ENCODE data around the gene SH2D6. TPM values are rescaled to one million over a fixed set of nuclear protein-coding genes. Genes with fewer than 3 reads are reported as not detected.
A peak's percentile ranks its signal among the peaks of the same experiment; 100 is the strongest.

Gene SH2D6
- total and polyA plus RNA-seq, 9 of the 15 experiments (the other 6 are each of a cell fraction or from before 2014, with no cell fraction given) = 0.07 to 0.76 (median 0.33) TPM; not detected in 2

DNA sequence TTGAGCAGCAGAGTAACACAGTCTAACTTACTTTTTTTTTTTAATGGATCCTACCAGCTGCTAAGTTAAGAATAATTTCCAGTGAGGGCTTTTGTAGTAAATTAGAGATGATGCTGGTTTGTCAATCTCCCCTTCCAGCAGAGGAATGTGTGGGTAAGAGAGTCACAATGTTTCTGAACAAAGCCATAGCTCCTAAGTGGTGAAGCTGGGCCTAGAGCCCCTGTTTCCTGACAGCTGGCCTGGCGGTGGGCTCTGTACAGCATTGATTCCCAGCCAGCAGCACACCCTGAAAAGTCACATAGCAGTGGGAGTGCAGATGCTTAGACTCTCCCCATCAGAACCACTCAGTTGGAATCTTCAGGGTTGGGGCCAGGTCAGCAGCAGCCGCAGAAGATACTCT lies 32.8 kb upstream of the SH2D6 start:
- CTCF ChIA-PET (ENCODE audit: low intra/inter-chr PET ratio) = no interaction called here
- in situ Hi-C loops (cut with MboI) = no loop called here
- Histone ChIP-seq H3K9me3 (replicated peaks; ENCODE audit: control insufficient read depth, insufficient read depth, low read depth, low read length) (no peaks in the 10 kb centered on the region), H3K36me3 (ENCODE audit: control insufficient read depth, insufficient read depth, low read length) (peaks cover 15% of the 10 kb centered on the region; the same call in 2 of the 3 replicates), H3K4me1 (replicated peaks in 1 of 2; ENCODE audit: control insufficient read depth in 2 of 2, insufficient read depth in 2 of 2, low read length in 2 of 2) (peaks cover 0 to 2% of the 10 kb centered on the region in 2 experiments; a peak in 3 of 5 replicates), H3K4me2 (ENCODE audit: insufficient read depth, low read length) (no peak overlapping the region), H2AFZ (ENCODE audit: low read depth, low read length) (no peak overlapping the region), H3K79me2 (ENCODE audit: control insufficient read depth, insufficient read depth, low read length) (no peaks in the 10 kb centered on the region), H4K20me1 (replicated peaks; ENCODE audit: control insufficient read depth, insufficient read depth, low read length) (no peaks in the 10 kb centered on the region), H3K4me3 (no peak overlapping the region), H3K27ac (ENCODE audit: extremely low read depth, low read depth, low read length) (no peak overlapping the region), H3K9ac (ENCODE audit: insufficient read depth in 1 of 2, low read depth in 2 of 2, low read length in 2 of 2) (peak overlapping the region in 1 of 2 experiments; percentile 66; a peak in 1 of 4 replicates), H3K27me3 (ENCODE audit: control insufficient read depth in 2 of 2, insufficient read depth in 2 of 2, low read length in 2 of 2) (no peaks in the 10 kb centered on the region), H3K9me1 (ENCODE audit: control insufficient read depth, insufficient read depth, low read length) (no peaks in the 10 kb centered on the region)
- BruUV-seq (replicated peaks) = no TSS peak
- no peak for DNase-seq (ENCODE audit: extremely low read depth in 1 of 4, low spot score in 3 of 4)
- POLR2A ChIA-PET = interaction anchor here (0.9 to 5.3 kb wide), 3 partner anchors 153 to 162 kb away, joined by 3 to 22 read pairs (median 5); partner anchors contain the start of gene MAT2A
- TF ChIP-seq CEBPB (tag; IDR thresholded peaks at IDR 0.05) (no peak), STAT5A (IDR thresholded peaks at IDR 0.05; ENCODE audit: borderline replicate concordance, low read length) (no peak), SMARCB1 (IDR thresholded peaks at IDR 0.05; ENCODE audit: insufficient read length, low read depth) (no peak), RBBP5 (IDR thresholded peaks at IDR 0.05; ENCODE audit: borderline replicate concordance, insufficient read depth, low read length, poor library complexity, severe bottlenecking) (no peak), ILF3 (IDR thresholded peaks at IDR 0.05; ENCODE audit: borderline replicate concordance) (no peak), SETDB1 (IDR thresholded peaks at IDR 0.05; ENCODE audit: low read length) (no peak), ZFX (CRISPR knock-in tag; IDR thresholded peaks at IDR 0.05) (no peak), ZNF551 (CRISPR knock-in tag; IDR thresholded peaks at IDR 0.05) (no peak), ZNF583 (CRISPR knock-in tag; IDR thresholded peaks at IDR 0.05) (no peak), ZNF121 (CRISPR knock-in tag; conservative IDR thresholded peaks at IDR 0.05) (no peak), HDAC6 (IDR thresholded peaks at IDR 0.05; ENCODE audit: low read depth, low read length) (no peak), PHF21A (IDR thresholded peaks at IDR 0.05; ENCODE audit: borderline replicate concordance, low read depth) (no peak), MXD1 (CRISPR knock-in tag; IDR thresholded peaks at IDR 0.05; ENCODE audit: borderline replicate concordance, poor library complexity, severe bottlenecking) (no peak), ZNF79 (CRISPR knock-in tag; IDR thresholded peaks at IDR 0.05; ENCODE audit: low read depth) (no peak), SRSF9 (IDR thresholded peaks at IDR 0.05; ENCODE audit: borderline replicate concordance, low read depth, low read length) (no peak), TAF15 (IDR thresholded peaks at IDR 0.05; ENCODE audit: low read depth, low read length) (no peak)
- TF ChIP-seq, protein P1, sequence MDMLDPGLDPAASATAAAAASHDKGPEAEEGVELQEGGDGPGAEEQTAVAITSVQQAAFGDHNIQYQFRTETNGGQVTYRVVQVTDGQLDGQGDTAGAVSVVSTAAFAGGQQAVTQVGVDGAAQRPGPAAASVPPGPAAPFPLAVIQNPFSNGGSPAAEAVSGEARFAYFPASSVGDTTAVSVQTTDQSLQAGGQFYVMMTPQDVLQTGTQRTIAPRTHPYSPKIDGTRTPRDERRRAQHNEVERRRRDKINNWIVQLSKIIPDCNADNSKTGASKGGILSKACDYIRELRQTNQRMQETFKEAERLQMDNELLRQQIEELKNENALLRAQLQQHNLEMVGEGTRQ (CRISPR knock-in tag; IDR thresholded peaks at IDR 0.05) = no peak
- 50% methylated on average over 1 of the region's 2 CpGs for WGBS (ENCODE audit: insufficient coverage, low coverage, missing lambda C conversion rate)
- no peak for ATAC-seq
- FAIRE-seq = no peak
- intact Hi-C loops (cut with micrococcal nuclease) = no loop called here

Measured in K562 (cell line).